ENCODE data around the gene KIF14. TPM values are rescaled to one million over a fixed set of nuclear protein-coding genes. Genes with fewer than 3 reads are reported as not detected.

KIF14 gene
- total RNA-seq, 1 donor from 2014 or later = 0.38 TPM

DNA sequence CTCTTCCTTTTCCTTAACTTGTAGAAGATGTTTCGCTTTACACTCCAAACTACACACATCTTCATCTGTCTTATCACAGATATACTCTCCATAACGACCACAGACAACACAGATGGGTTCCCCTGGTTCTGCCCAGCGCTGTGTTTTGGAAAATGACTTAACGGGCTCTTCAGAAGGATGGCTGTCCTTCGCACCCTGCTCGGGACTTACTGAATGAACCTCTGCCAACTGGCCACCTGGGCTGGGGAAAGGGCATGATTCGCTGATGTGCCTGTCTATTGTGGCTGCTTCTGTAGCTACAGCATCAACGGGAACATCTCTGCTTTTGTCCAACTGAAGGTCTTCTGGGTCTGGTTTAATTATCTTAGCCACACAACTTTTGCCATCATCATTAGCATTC, 45.8 kb upstream of the KIF14 start:
- H3K4me3 Mint-ChIP-seq = no peak overlapping the region
- CTCF ChIA-PET = no interaction called here
- intact Hi-C loops (cut with micrococcal nuclease) = no loop called here

GRCh38 chr1:200665861-200666260, 45.3 kb upstream of the KIF14 start:
- ATAC-seq (ENCODE audit: low read depth) = no peak

More for the DNA sequence above, 45.8 kb upstream of the KIF14 start:
- no peak for ATAC-seq (ENCODE audit: low read depth)
- TF ChIP-seq, protein P1, sequence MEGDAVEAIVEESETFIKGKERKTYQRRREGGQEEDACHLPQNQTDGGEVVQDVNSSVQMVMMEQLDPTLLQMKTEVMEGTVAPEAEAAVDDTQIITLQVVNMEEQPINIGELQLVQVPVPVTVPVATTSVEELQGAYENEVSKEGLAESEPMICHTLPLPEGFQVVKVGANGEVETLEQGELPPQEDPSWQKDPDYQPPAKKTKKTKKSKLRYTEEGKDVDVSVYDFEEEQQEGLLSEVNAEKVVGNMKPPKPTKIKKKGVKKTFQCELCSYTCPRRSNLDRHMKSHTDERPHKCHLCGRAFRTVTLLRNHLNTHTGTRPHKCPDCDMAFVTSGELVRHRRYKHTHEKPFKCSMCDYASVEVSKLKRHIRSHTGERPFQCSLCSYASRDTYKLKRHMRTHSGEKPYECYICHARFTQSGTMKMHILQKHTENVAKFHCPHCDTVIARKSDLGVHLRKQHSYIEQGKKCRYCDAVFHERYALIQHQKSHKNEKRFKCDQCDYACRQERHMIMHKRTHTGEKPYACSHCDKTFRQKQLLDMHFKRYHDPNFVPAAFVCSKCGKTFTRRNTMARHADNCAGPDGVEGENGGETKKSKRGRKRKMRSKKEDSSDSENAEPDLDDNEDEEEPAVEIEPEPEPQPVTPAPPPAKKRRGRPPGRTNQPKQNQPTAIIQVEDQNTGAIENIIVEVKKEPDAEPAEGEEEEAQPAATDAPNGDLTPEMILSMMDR (IDR thresholded peaks at IDR 0.05) = no peak
- Mint-ChIP-seq H3K27ac (no peak overlapping the region), H3K9me3 (no peaks in the 10 kb centered on the region), H3K4me1 (peaks cover 43% of the 10 kb centered on the region), H3K36me3 (ENCODE audit: low read depth) (peaks cover 54% of the 10 kb centered on the region), H3K27me3 (no peaks in the 10 kb centered on the region)
- POLR2A ChIA-PET = no interaction called here
- no peak for DNase-seq

GRCh38 chr1:200660719-200661118, 40.2 kb upstream of the KIF14 start:
- TF ChIP-seq, protein P1 (IDR thresholded peaks at IDR 0.05) = no peak
- no peak for DNase-seq
- H3K9me3 Mint-ChIP-seq = no peaks in the 10 kb centered on the region
- peaks cover 18% of the 10 kb centered on the region for H3K4me1 Mint-ChIP-seq
- ChIA-PET CTCF (no interaction called here), POLR2A (no interaction called here)
- no peak overlapping the region for H3K4me3 Mint-ChIP-seq
- intact Hi-C loops (cut with micrococcal nuclease) = no loop called here
- H3K27me3 Mint-ChIP-seq = no peaks in the 10 kb centered on the region
- peaks cover 84% of the 10 kb centered on the region for H3K36me3 Mint-ChIP-seq (ENCODE audit: low read depth)
- ATAC-seq (ENCODE audit: low read depth) = no peak
- H3K27ac Mint-ChIP-seq = no peak overlapping the region

More at GRCh38 chr1:200665861-200666260, 45.3 kb upstream of the KIF14 start:
- Mint-ChIP-seq H3K4me1 (peaks cover 39% of the 10 kb centered on the region), H3K27me3 (no peaks in the 10 kb centered on the region), H3K4me3 (no peak overlapping the region), H3K36me3 (ENCODE audit: low read depth) (peaks cover 56% of the 10 kb centered on the region), H3K27ac (peak overlapping the region; percentile 21), H3K9me3 (no peaks in the 10 kb centered on the region)
- POLR2A ChIA-PET = interaction anchor here (0.7 kb wide), 1 partner anchor 12 kb away, joined by 5 read pairs; no protein-coding TSS in a partner anchor
- TF ChIP-seq, protein P1 (IDR thresholded peaks at IDR 0.05) = no peak
- intact Hi-C loops (cut with micrococcal nuclease) = no loop called here
- DNase-seq = no peak
- CTCF ChIA-PET = interaction anchor here (1.0 kb wide), 1 partner anchor 17 kb away, joined by 3 read pairs; no protein-coding TSS in a partner anchor

DNA sequence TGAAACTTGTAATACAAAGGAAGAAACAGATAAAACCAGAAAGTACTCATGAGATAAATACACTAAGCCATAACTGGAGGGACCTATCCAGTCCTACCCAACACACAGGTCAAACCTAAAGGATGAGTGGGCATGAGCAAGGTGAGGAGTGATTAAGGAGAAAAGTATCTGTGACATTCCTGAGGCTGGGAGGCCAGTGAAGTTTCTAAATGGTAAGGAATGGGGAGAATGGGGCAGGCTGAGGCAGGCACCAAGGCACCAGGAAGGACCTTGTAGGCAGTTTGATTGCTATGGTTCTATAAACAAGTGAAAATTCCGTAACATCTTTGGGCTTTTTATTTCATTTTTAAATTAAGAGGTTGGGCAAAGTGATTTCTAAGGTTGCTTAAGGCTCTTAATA, 38.7 kb upstream of the KIF14 start:
- TF ChIP-seq, protein P1 (IDR thresholded peaks at IDR 0.05) = no peak
- ChIA-PET POLR2A (interaction anchor here (1.5 kb wide), 1 partner anchor 11 kb away, joined by 6 read pairs; the partner anchor contains the start of gene DDX59), CTCF (no interaction called here)
- Mint-ChIP-seq H3K4me1 (peaks cover 26% of the 10 kb centered on the region), H3K27me3 (no peaks in the 10 kb centered on the region), H3K27ac (no peak overlapping the region), H3K4me3 (no peak overlapping the region), H3K9me3 (no peaks in the 10 kb centered on the region), H3K36me3 (ENCODE audit: low read depth) (peaks cover 87% of the 10 kb centered on the region)
- intact Hi-C loops (cut with micrococcal nuclease) = no loop called here
- ATAC-seq (ENCODE audit: low read depth) (no peak), DNase-seq (no peak)

DNA sequence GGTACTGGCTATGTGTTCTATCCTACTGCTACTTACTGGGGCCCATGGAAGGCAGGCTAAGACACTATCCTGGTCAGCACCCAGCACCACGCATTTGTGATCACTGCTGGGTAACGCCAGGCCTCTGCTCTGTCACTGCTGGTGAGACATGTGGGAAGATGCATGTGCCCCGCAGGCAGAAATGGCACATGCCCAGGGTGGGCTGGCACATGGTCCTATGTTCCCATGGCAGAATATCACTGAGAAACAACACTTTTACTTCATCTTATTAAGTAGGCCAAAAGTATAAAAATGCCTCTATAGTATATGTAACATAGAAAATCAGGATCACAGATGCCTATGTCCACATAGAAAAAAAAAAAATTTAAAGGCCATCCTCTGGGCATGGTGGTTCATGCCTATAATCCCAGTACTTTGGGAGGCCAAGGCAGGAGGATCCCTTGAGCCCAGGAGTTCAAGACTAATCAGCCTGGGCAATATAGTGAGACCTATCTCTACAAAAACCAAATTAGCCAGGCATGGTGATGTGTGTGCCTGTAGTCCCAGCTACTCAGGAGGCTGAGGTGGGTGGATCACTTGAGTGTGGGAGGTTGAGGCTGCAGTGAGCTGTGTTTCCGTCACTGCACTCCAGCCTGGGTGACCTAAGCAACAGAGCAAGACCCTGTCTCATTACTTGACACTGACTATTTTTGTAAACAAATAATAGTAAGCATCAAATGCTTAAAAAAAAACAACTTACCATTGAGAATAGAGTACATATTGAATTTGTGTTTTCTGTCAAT, 37.7 kb upstream of the KIF14 start:
- no peak overlapping the region for H3K27ac Mint-ChIP-seq
- DNase-seq (no peak), ATAC-seq (ENCODE audit: low read depth) (no peak)
- no peaks in the 10 kb centered on the region for H3K27me3 Mint-ChIP-seq
- intact Hi-C loops (cut with micrococcal nuclease) = no loop called here
- peaks cover 87% of the 10 kb centered on the region for H3K36me3 Mint-ChIP-seq (ENCODE audit: low read depth)
- ChIA-PET POLR2A (interaction anchor here (1.5 kb wide), 1 partner anchor 12 kb away, joined by 6 read pairs; the partner anchor contains the start of gene DDX59), CTCF (no interaction called here)
- H3K4me3 Mint-ChIP-seq = no peak overlapping the region
- TF ChIP-seq, protein P1 (IDR thresholded peaks at IDR 0.05) = no peak
- H3K9me3 Mint-ChIP-seq = no peaks in the 10 kb centered on the region
- H3K4me1 Mint-ChIP-seq = peaks cover 27% of the 10 kb centered on the region

All from activated B cell treated with CpG ODN at 0.5 μM for 24 hours (primary cell).